Measurements from ENCODE around the gene ROCK2.
A peak's percentile ranks its signal among the peaks of the same experiment; 100 is the strongest.
"Not testable (repeated sequence)": the region's sequence is repeated elsewhere in the genome, so short reads cannot be mapped to it uniquely, and the experiment has no call there.

Gene ROCK2

GRCh38 chr2:11330457-11331142, 13.8 kb downstream of the ROCK2 start:
- no peak for DNase-seq (ENCODE audit: extremely low spot score)
- POLR2A ChIA-PET = no interaction called here
- TF ChIP-seq FOXA1 (IDR thresholded peaks at IDR 0.05) (no peak), PKNOX1 (IDR thresholded peaks at IDR 0.05) (0 out of 2 replicates have a peak, but pooled peaks have one; percentile 0), L3MBTL2 (conservative IDR thresholded peaks at IDR 0.05) (no peak), BHLHE40 (IDR thresholded peaks at IDR 0.05; ENCODE audit: borderline replicate concordance) (no peak), ELF4 (IDR thresholded peaks at IDR 0.05) (no peak), FOXK2 (IDR thresholded peaks at IDR 0.05) (no peak)
- CTCF ChIA-PET = interaction anchor here (0.6 to 0.9 kb wide), 2 partner anchors 10 to 61 kb away, joined by 4 to 5 read pairs; no protein-coding TSS in a partner anchor

- POLR2A ChIA-PET = no interaction called here
- TF ChIP-seq L3MBTL2 (conservative IDR thresholded peaks at IDR 0.05) (no peak), HDGF (IDR thresholded peaks at IDR 0.05; ENCODE audit: borderline replicate concordance) (no peak), PKNOX1 (IDR thresholded peaks at IDR 0.05) (no peak), FOXK2 (IDR thresholded peaks at IDR 0.05) (no peak), SUZ12 (IDR thresholded peaks at IDR 0.05) (no peak)
- CTCF ChIA-PET = no interaction called here
- DNase-seq (ENCODE audit: extremely low spot score) = no peak
These were observed 14.7 kb downstream of the ROCK2 start for GRCh38 chr2:11329776-11330175.

- POLR2A ChIA-PET = interaction anchor here (1.0 to 1.3 kb wide), 2 partner anchors 15 to 18 kb away, joined by 3 read pairs; partner anchors contain the start of gene ROCK2
- CTCF ChIA-PET = not testable (repeated sequence)
These were observed 15.9 kb downstream of the ROCK2 start for GRCh38 chr2:11328522-11328921.

GRCh38 chr2:11327871-11328270, 16.6 kb downstream of the ROCK2 start:
- CTCF ChIA-PET = no interaction called here
- TF ChIP-seq SP1 (IDR thresholded peaks at IDR 0.05) (no peak), TARDBP (IDR thresholded peaks at IDR 0.05) (no peak), ZNF384 (IDR thresholded peaks at IDR 0.05) (no peak), FOXA1 (IDR thresholded peaks at IDR 0.05) (no peak), ELF4 (IDR thresholded peaks at IDR 0.05) (no peak), ARNT (IDR thresholded peaks at IDR 0.05) (no peak), CTBP1 (IDR thresholded peaks at IDR 0.05; ENCODE audit: borderline replicate concordance) (no peak), PKNOX1 (IDR thresholded peaks at IDR 0.05) (no peak), L3MBTL2 (conservative IDR thresholded peaks at IDR 0.05) (no peak), BHLHE40 (IDR thresholded peaks at IDR 0.05; ENCODE audit: borderline replicate concordance) (no peak), FOXK2 (IDR thresholded peaks at IDR 0.05) (no peak), SUZ12 (IDR thresholded peaks at IDR 0.05) (no peak), HDGF (IDR thresholded peaks at IDR 0.05; ENCODE audit: borderline replicate concordance) (no peak), FOXM1 (IDR thresholded peaks at IDR 0.05; ENCODE audit: borderline replicate concordance) (no peak), LEF1 (IDR thresholded peaks at IDR 0.05; ENCODE audit: borderline replicate concordance) (no peak), NFRKB (IDR thresholded peaks at IDR 0.05) (no peak)
- no peak for DNase-seq (ENCODE audit: extremely low spot score)
- POLR2A ChIA-PET = interaction anchor here (1.0 to 1.3 kb wide), 2 partner anchors 16 to 17 kb away, joined by 3 read pairs; partner anchors contain the start of gene ROCK2

More at GRCh38 chr2:11328522-11328921, 15.9 kb downstream of the ROCK2 start:
- DNase-seq (ENCODE audit: extremely low spot score) = not testable (repeated sequence)

GRCh38 chr2:11326677-11327211, 17.7 kb downstream of the ROCK2 start:
- POLR2A ChIA-PET = no interaction called here
- TF ChIP-seq FOXK2 (IDR thresholded peaks at IDR 0.05) = no peak
- no peak for TF ChIP-seq PKNOX1 (IDR thresholded peaks at IDR 0.05)
- no peak for TF ChIP-seq SUZ12 (IDR thresholded peaks at IDR 0.05)
- no peak for TF ChIP-seq FOXA1 (IDR thresholded peaks at IDR 0.05)
- no peak for TF ChIP-seq SP1 (IDR thresholded peaks at IDR 0.05)
- TF ChIP-seq BHLHE40 (IDR thresholded peaks at IDR 0.05; ENCODE audit: borderline replicate concordance) = no peak
- TF ChIP-seq L3MBTL2 (conservative IDR thresholded peaks at IDR 0.05) = no peak
- TF ChIP-seq NFRKB (IDR thresholded peaks at IDR 0.05) = no peak
- no peak for TF ChIP-seq ELF4 (IDR thresholded peaks at IDR 0.05)
- no peak for TF ChIP-seq ARNT (IDR thresholded peaks at IDR 0.05)
- TF ChIP-seq TARDBP (IDR thresholded peaks at IDR 0.05) = no peak
- DNase-seq (ENCODE audit: extremely low spot score) = no peak
- CTCF ChIA-PET = interaction anchor here (1.0 kb wide), 1 partner anchor 11 kb away, joined by 7 read pairs; no protein-coding TSS in a partner anchor

- no peak for DNase-seq (ENCODE audit: extremely low spot score)
- TF ChIP-seq LEF1 (IDR thresholded peaks at IDR 0.05; ENCODE audit: borderline replicate concordance) (no peak), FOXK2 (IDR thresholded peaks at IDR 0.05) (no peak), SP1 (IDR thresholded peaks at IDR 0.05) (no peak), FOXA1 (IDR thresholded peaks at IDR 0.05) (no peak), L3MBTL2 (conservative IDR thresholded peaks at IDR 0.05) (no peak), ARNT (IDR thresholded peaks at IDR 0.05) (no peak), FOXM1 (IDR thresholded peaks at IDR 0.05; ENCODE audit: borderline replicate concordance) (no peak), HDGF (IDR thresholded peaks at IDR 0.05; ENCODE audit: borderline replicate concordance) (no peak), TARDBP (IDR thresholded peaks at IDR 0.05) (no peak), SUZ12 (IDR thresholded peaks at IDR 0.05) (no peak), PKNOX1 (IDR thresholded peaks at IDR 0.05) (no peak), CTBP1 (IDR thresholded peaks at IDR 0.05; ENCODE audit: borderline replicate concordance) (no peak), NFRKB (IDR thresholded peaks at IDR 0.05) (no peak), BHLHE40 (IDR thresholded peaks at IDR 0.05; ENCODE audit: borderline replicate concordance) (no peak), ELF4 (IDR thresholded peaks at IDR 0.05) (no peak), ZNF384 (IDR thresholded peaks at IDR 0.05) (no peak)
- CTCF ChIA-PET = interaction anchor here (1.0 kb wide), 1 partner anchor 11 kb away, joined by 7 read pairs; no protein-coding TSS in a partner anchor
- POLR2A ChIA-PET = no interaction called here
These were observed 18.3 kb downstream of the ROCK2 start for GRCh38 chr2:11325961-11326676.

Data from HEK293T (cell line).